Measurements from ENCODE around the gene BLMH. TPM values are rescaled to one million over a fixed set of nuclear protein-coding genes. Genes with fewer than 3 reads are reported as not detected.

Gene BLMH
- total and polyA plus RNA-seq, 2 donors (not counting 1 experiment from before 2014, with no cell fraction given): 5.9 to 25.9 TPM

DNA sequence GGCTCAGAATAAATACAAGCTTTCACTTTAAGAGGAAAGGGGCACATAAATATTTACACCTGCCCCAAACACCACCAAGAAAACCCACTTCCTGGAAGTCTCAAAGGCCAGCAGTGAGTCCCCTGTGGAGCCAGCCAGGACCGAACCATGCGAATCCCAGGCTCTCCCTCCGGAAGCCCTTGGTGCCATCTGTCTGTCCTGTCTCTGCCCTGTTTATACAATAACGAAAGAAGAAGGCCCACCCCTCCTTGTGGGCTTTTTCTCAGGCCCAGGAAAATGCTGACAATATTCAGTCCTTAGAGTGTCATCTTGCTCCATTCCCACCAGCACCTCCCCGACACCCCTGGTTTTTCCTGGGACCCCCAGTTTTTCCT is 52.7 kb downstream of the BLMH start:
- Histone ChIP-seq H3K79me2 (ENCODE audit: control insufficient read depth, insufficient read depth, low read length) (no peaks in the 10 kb centered on the region), H3K36me3 (replicated peaks in 1 of 2; ENCODE audit: control extremely low read depth in 1 of 2, control insufficient read depth in 1 of 2, extremely low read depth in 1 of 2, insufficient read depth in 2 of 2, low read length in 1 of 2) (no peaks in the 10 kb centered on the region), H3K4me2 (replicated peaks; ENCODE audit: low read depth, low read length, poor library complexity, severe bottlenecking) (no peak overlapping the region), H3K4me3 (ENCODE audit: control extremely low read depth in 1 of 5, extremely low read depth in 1 of 5, insufficient read depth in 1 of 5, low read depth in 2 of 5, low read length in 4 of 5) (no peak overlapping the region), H3K27me3 (replicated peaks in 1 of 4; ENCODE audit: control extremely low read depth in 1 of 4, control insufficient read depth in 3 of 4, insufficient read depth in 4 of 4, low read length in 3 of 4) (peaks cover 0 to 48% (median 20%) of the 10 kb centered on the region in 4 experiments), H3K27ac (ENCODE audit: low read length in 2 of 2) (no peak overlapping the region), H4K20me1 (ENCODE audit: control insufficient read depth, insufficient read depth, low read length, poor library complexity, severe bottlenecking) (no peaks in the 10 kb centered on the region), H3K9me3 (ENCODE audit: control extremely low read depth in 1 of 3, control insufficient read depth in 2 of 3, insufficient read depth in 1 of 3, low read length in 2 of 3) (peaks cover 0 to 4% (median 0%) of the 10 kb centered on the region in 3 donors), H2AFZ (ENCODE audit: insufficient read depth, low read depth, low read length, poor library complexity, severe bottlenecking) (no peak overlapping the region), H3K9ac (ENCODE audit: low read length) (no peak overlapping the region), H3K4me1 (ENCODE audit: control insufficient read depth in 2 of 2, insufficient read depth in 2 of 2, low read length in 2 of 2) (peaks cover 28 to 35% of the 10 kb centered on the region in 2 donors)
- DNase-seq: no peak
- H3K27ac Mint-ChIP-seq: no peak overlapping the region
- intact Hi-C loops (cut with micrococcal nuclease): no loop called here
- no peaks in the 10 kb centered on the region for H3K9me3 Mint-ChIP-seq (ENCODE audit: insufficient read depth)
- ChIA-PET CTCF (interaction anchor here (1.5 kb wide), 1 partner anchor 114 kb away, joined by 6 read pairs; no protein-coding TSS in a partner anchor), POLR2A (no interaction called here)
- 81% methylated on average over 5 of the region's 5 CpGs for WGBS (ENCODE audit: insufficient coverage)
- peaks cover 49% of the 10 kb centered on the region for H3K27me3 Mint-ChIP-seq
- H3K4me1 Mint-ChIP-seq: peaks cover 24% of the 10 kb centered on the region
- TF ChIP-seq CTCF (IDR thresholded peaks at IDR 0.05) (no peak), EZH2 (IDR thresholded peaks at IDR 0.05; ENCODE audit: borderline replicate concordance, insufficient read depth, low read depth, low read length, poor library complexity, severe bottlenecking) (no peak)
- no peak overlapping the region for H3K4me3 Mint-ChIP-seq
- no peak for ATAC-seq (ENCODE audit: low read depth)

GRCh38 chr17:30238387-30239088 is 53.2 kb downstream of the BLMH start:
- H2AFZ ChIP-seq (ENCODE audit: insufficient read depth, low read depth, low read length, poor library complexity, severe bottlenecking): no peak overlapping the region
- Mint-ChIP-seq H3K4me1 (peaks cover 24% of the 10 kb centered on the region), H3K9me3 (ENCODE audit: insufficient read depth) (no peaks in the 10 kb centered on the region), H3K4me3 (no peak overlapping the region), H3K27ac (peak overlapping the region; percentile 53), H3K27me3 (peaks cover 53% of the 10 kb centered on the region)
- DNase-seq (no peak), ATAC-seq (ENCODE audit: low read depth) (no peak)
- H3K4me1 ChIP-seq (ENCODE audit: control insufficient read depth in 2 of 2, insufficient read depth in 2 of 2, low read length in 2 of 2): peaks cover 28 to 35% of the 10 kb centered on the region in 2 donors
- 36% methylated on average over 27 of the region's 27 CpGs for WGBS (ENCODE audit: insufficient coverage)
- ChIA-PET CTCF (interaction anchor here (0.7 to 1.5 kb wide), 2 partner anchors 113 to 136 kb away, joined by 3 to 6 read pairs; no protein-coding TSS in a partner anchor), POLR2A (no interaction called here)
- peaks cover 0 to 50% (median 20%) of the 10 kb centered on the region in 4 experiments for H3K27me3 ChIP-seq (replicated peaks in 1 of 4; ENCODE audit: control extremely low read depth in 1 of 4, control insufficient read depth in 3 of 4, insufficient read depth in 4 of 4, low read length in 3 of 4)
- no peak overlapping the region for H3K9ac ChIP-seq (ENCODE audit: low read length)
- H3K79me2 ChIP-seq (ENCODE audit: control insufficient read depth, insufficient read depth, low read length): no peaks in the 10 kb centered on the region
- intact Hi-C loops (cut with micrococcal nuclease): no loop called here
- H3K4me2 ChIP-seq (replicated peaks; ENCODE audit: low read depth, low read length, poor library complexity, severe bottlenecking): no peak overlapping the region
- H3K4me3 ChIP-seq (ENCODE audit: control extremely low read depth in 1 of 5, extremely low read depth in 1 of 5, insufficient read depth in 1 of 5, low read depth in 2 of 5, low read length in 4 of 5): no peak overlapping the region
- no peak overlapping the region for H3K27ac ChIP-seq (ENCODE audit: low read length in 2 of 2)
- H3K9me3 ChIP-seq (ENCODE audit: control extremely low read depth in 1 of 3, control insufficient read depth in 2 of 3, insufficient read depth in 1 of 3, low read length in 2 of 3): peaks cover 0 to 4% (median 0%) of the 10 kb centered on the region in 3 donors
- TF ChIP-seq CTCF (IDR thresholded peaks at IDR 0.05): no peak
- no peak for TF ChIP-seq EZH2 (IDR thresholded peaks at IDR 0.05; ENCODE audit: borderline replicate concordance, insufficient read depth, low read depth, low read length, poor library complexity, severe bottlenecking)
- H3K36me3 ChIP-seq (replicated peaks in 1 of 2; ENCODE audit: control extremely low read depth in 1 of 2, control insufficient read depth in 1 of 2, extremely low read depth in 1 of 2, insufficient read depth in 2 of 2, low read length in 1 of 2): no peaks in the 10 kb centered on the region
- no peaks in the 10 kb centered on the region for H4K20me1 ChIP-seq (ENCODE audit: control insufficient read depth, insufficient read depth, low read length, poor library complexity, severe bottlenecking)

All from B cell (primary cell).